SK-N-SH treated with all-trans-retinoic acid at 6 μM for 48 hours (cell line): ENCODE data around the gene CNN2.

Experiments
- ATAC-seq: fragments of 200-7000 bp; cut with Tn5 transposase; 3 replicates; pipeline ENCODE4 v1.9.1; 2020; ENCODE audit warnings: mild to moderate bottlenecking, moderate library complexity
- ARNTL ChIP-seq: fragments of 450-650 bp; formaldehyde crosslinking; IDR thresholded peaks from 2 replicates; pipeline ENCODE4 v1.5.0; 2020; ENCODE audit warnings: low read depth, mild to moderate bottlenecking, moderate library complexity, borderline replicate concordance
- BACH2 ChIP-seq: fragments of 250-450 bp; sonication (Bioruptor Pico); IDR thresholded peaks from 2 replicates; pipeline ENCODE4 v1.9.0; 2021; ENCODE audit warnings: mild to moderate bottlenecking, borderline replicate concordance
- CSDC2 ChIP-seq: fragments of 250-450 bp; sonication (Bioruptor Pico); IDR thresholded peaks from 2 replicates; pipeline ENCODE4 v1.5.0; 2020; ENCODE audit warnings: mild to moderate bottlenecking, moderate library complexity
- ESRRG ChIP-seq: fragments of 250-450 bp; sonication (Bioruptor Pico); IDR thresholded peaks from 2 replicates; pipeline ENCODE4 v1.6.1; 2021; ENCODE audit warnings: mild to moderate bottlenecking
- GLIS3 ChIP-seq: fragments of 250-450 bp; sonication (Bioruptor Pico); IDR thresholded peaks from 2 replicates; pipeline ENCODE4 v1.5.0; 2020; ENCODE audit warnings: mild to moderate bottlenecking, moderate library complexity
- ISL1 ChIP-seq: fragments of 250-450 bp; sonication (Bioruptor Pico); IDR thresholded peaks from 2 replicates; pipeline ENCODE4 v2.1.2; 2022; ENCODE audit warnings: mild to moderate bottlenecking, moderate library complexity
- OSR1 ChIP-seq: fragments of 250-450 bp; sonication (Bioruptor Pico); IDR thresholded peaks from 2 replicates; pipeline ENCODE4 v1.8.0; 2022; ENCODE audit warnings: moderate library complexity, mild to moderate bottlenecking, inconsistent platforms
- PPARA ChIP-seq: fragments of 250-450 bp; sonication (Bioruptor Pico); IDR thresholded peaks from 2 replicates; pipeline ENCODE4 v1.5.0; 2020; ENCODE audit warnings: mild to moderate bottlenecking, borderline replicate concordance
- RARB ChIP-seq: fragments of 250-450 bp; sonication (Bioruptor Pico); IDR thresholded peaks from 2 replicates; pipeline ENCODE4 v1.8.0; 2021; ENCODE audit warnings: mild to moderate bottlenecking, moderate library complexity
- SNAI2 ChIP-seq: fragments of 250-450 bp; sonication (Bioruptor Pico); IDR thresholded peaks from 2 replicates; pipeline ENCODE4 v1.5.0; 2020; ENCODE audit warnings: mild to moderate bottlenecking, moderate library complexity
- TCF4 ChIP-seq: fragments of 250-450 bp; sonication (Bioruptor Pico); IDR thresholded peaks from 2 replicates; pipeline ENCODE4 v1.8.0; 2021; ENCODE audit warnings: mild to moderate bottlenecking, moderate library complexity, borderline replicate concordance
- TOX ChIP-seq: fragments of 250-450 bp; sonication (Bioruptor Pico); IDR thresholded peaks from 2 replicates; pipeline ENCODE4 v1.8.0; 2021; ENCODE audit warnings: mild to moderate bottlenecking, moderate library complexity, borderline replicate concordance
- ZC3H10 ChIP-seq: fragments of 250-450 bp; sonication (Bioruptor Pico); IDR thresholded peaks from 2 replicates; pipeline ENCODE4 v1.5.1; 2021; ENCODE audit warnings: mild to moderate bottlenecking, moderate library complexity
- ZFP3 ChIP-seq: fragments of 250-450 bp; sonication (Bioruptor Pico); IDR thresholded peaks from 2 replicates; pipeline ENCODE4 v1.5.0; 2020; ENCODE audit warnings: mild to moderate bottlenecking, moderate library complexity
- TF ChIP-seq, protein P1 (sequence below): fragments of 250-450 bp; sonication (Bioruptor Pico); IDR thresholded peaks from 2 replicates; pipeline ENCODE4 v1.8.0; 2020; ENCODE audit warnings: mild to moderate bottlenecking, moderate library complexity, borderline replicate concordance
- TF ChIP-seq, protein P2 (sequence below): fragments of 250-450 bp; sonication (Bioruptor Pico); IDR thresholded peaks from 2 replicates; pipeline ENCODE4 v1.5.1; 2021; ENCODE audit warnings: mild to moderate bottlenecking, moderate library complexity
- TF ChIP-seq, protein P3 (sequence below): fragments of 250-450 bp; sonication (Bioruptor Pico); IDR thresholded peaks from 2 replicates; pipeline ENCODE4 v1.8.0; 2021; ENCODE audit warnings: low read depth, mild to moderate bottlenecking, moderate library complexity, borderline replicate concordance

Gene CNN2

DNA sequence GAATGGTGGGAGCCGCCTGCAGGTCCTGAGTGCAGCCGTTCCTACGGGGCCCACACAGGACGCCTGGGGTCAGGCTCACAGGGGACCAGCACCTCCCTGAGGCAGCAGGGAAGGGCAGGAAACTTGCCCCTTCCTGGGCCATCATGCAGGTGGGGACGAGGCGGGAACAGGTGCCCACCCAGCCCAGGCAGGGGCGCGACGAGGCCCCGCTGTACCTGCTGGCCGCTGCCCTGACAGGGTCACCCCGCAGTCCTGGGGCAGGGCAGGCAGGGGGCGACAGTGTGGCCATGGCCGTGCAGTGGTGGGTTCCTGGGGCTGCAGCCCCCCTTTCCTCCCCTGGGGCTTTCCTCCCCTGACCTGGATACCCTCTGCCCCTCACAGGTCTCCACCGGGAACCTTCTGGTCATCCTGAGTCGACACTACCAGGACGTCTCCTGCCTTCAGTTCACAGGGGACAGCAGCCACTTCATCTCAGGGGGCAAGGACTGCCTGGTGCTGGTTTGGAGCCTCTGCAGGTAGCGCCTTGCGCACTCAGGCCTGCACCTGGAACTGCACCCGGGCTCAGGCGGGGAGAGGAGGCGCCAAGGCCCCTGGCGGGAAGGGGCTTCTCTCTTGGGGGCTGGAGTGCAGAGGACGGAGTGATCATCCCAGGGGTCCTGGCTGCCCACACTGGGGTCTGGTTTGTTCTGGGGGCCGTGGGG lies 36.9 kb upstream of the CNN2 start:
- TF ChIP-seq ISL1 (no peak), ESRRG (CRISPR knock-in tag) (no peak), OSR1 (CRISPR knock-in tag) (no peak), CSDC2 (no peak), ZFP3 (CRISPR knock-in tag) (no peak), SNAI2 (CRISPR knock-in tag) (no peak), GLIS3 (CRISPR knock-in tag) (no peak), BACH2 (CRISPR knock-in tag) (no peak), ZC3H10 (CRISPR knock-in tag) (no peak), ARNTL (CRISPR knock-in tag) (no peak), TCF4 (CRISPR knock-in tag) (no peak)
- TF ChIP-seq, protein P1, sequence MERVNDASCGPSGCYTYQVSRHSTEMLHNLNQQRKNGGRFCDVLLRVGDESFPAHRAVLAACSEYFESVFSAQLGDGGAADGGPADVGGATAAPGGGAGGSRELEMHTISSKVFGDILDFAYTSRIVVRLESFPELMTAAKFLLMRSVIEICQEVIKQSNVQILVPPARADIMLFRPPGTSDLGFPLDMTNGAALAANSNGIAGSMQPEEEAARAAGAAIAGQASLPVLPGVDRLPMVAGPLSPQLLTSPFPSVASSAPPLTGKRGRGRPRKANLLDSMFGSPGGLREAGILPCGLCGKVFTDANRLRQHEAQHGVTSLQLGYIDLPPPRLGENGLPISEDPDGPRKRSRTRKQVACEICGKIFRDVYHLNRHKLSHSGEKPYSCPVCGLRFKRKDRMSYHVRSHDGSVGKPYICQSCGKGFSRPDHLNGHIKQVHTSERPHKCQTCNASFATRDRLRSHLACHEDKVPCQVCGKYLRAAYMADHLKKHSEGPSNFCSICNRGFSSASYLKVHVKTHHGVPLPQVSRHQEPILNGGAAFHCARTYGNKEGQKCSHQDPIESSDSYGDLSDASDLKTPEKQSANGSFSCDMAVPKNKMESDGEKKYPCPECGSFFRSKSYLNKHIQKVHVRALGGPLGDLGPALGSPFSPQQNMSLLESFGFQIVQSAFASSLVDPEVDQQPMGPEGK = no peak
- TF ChIP-seq, protein P2, sequence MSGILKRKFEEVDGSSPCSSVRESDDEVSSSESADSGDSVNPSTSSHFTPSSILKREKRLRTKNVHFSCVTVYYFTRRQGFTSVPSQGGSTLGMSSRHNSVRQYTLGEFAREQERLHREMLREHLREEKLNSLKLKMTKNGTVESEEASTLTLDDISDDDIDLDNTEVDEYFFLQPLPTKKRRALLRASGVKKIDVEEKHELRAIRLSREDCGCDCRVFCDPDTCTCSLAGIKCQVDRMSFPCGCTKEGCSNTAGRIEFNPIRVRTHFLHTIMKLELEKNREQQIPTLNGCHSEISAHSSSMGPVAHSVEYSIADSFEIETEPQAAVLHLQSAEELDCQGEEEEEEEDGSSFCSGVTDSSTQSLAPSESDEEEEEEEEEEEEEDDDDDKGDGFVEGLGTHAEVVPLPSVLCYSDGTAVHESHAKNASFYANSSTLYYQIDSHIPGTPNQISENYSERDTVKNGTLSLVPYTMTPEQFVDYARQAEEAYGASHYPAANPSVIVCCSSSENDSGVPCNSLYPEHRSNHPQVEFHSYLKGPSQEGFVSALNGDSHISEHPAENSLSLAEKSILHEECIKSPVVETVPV (CRISPR knock-in tag) = no peak
- TF ChIP-seq, protein P3, sequence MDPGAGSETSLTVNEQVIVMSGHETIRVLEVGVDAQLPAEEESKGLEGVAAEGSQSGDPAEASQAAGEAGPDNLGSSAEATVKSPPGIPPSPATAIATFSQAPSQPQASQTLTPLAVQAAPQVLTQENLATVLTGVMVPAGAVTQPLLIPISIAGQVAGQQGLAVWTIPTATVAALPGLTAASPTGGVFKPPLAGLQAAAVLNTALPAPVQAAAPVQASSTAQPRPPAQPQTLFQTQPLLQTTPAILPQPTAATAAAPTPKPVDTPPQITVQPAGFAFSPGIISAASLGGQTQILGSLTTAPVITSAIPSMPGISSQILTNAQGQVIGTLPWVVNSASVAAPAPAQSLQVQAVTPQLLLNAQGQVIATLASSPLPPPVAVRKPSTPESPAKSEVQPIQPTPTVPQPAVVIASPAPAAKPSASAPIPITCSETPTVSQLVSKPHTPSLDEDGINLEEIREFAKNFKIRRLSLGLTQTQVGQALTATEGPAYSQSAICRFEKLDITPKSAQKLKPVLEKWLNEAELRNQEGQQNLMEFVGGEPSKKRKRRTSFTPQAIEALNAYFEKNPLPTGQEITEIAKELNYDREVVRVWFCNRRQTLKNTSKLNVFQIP (CRISPR knock-in tag) = no peak
- no peak for ATAC-seq

DNA sequence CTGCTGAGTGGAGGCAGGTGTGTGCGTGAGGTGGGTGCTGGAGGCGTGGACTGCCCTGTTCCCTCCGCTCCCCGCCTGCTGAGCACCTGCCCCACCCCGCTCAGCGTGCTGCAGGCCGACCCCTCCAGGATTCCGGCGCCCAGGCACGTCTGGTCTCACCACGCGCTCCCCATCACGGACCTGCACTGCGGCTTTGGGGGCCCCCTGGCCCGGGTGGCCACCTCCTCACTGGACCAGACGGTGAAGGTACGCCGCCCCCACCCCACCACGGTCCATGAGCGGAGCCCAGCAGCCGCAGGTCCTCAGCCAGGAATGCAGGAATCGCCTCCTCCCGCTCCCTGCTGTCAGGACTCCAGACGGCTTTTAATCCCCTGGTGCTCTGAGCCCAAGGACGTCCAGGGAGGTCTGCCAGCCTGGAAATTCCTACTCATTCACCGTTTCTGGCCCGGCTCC lies 36.3 kb upstream of the CNN2 start:
- ATAC-seq = no peak

DNA sequence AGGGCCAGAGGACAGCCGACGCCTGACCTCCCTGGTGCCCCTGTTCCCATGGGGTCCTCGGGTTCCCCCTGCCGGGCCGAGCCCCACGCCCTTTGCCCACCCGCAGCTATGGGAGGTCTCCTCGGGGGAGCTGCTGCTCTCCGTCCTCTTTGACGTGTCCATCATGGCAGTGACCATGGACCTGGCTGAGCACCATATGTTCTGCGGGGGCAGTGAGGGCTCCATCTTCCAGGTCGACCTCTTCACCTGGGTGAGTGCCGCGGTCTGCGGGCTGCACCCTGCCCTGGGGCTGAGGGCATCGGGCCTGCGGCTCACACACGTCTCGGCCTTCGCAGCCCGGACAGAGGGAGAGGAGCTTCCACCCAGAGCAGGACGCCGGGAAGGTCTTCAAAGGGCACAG lies 35.7 kb upstream of the CNN2 start:
- no peak for ATAC-seq
- no peak for TF ChIP-seq GLIS3 (CRISPR knock-in tag)

More for the DNA sequence above, 36.3 kb upstream of the CNN2 start:
- TF ChIP-seq BACH2 (CRISPR knock-in tag) = no peak
- no peak for TF ChIP-seq SNAI2 (CRISPR knock-in tag)
- no peak for TF ChIP-seq GLIS3 (CRISPR knock-in tag)
- TF ChIP-seq ESRRG (CRISPR knock-in tag) = no peak

DNA sequence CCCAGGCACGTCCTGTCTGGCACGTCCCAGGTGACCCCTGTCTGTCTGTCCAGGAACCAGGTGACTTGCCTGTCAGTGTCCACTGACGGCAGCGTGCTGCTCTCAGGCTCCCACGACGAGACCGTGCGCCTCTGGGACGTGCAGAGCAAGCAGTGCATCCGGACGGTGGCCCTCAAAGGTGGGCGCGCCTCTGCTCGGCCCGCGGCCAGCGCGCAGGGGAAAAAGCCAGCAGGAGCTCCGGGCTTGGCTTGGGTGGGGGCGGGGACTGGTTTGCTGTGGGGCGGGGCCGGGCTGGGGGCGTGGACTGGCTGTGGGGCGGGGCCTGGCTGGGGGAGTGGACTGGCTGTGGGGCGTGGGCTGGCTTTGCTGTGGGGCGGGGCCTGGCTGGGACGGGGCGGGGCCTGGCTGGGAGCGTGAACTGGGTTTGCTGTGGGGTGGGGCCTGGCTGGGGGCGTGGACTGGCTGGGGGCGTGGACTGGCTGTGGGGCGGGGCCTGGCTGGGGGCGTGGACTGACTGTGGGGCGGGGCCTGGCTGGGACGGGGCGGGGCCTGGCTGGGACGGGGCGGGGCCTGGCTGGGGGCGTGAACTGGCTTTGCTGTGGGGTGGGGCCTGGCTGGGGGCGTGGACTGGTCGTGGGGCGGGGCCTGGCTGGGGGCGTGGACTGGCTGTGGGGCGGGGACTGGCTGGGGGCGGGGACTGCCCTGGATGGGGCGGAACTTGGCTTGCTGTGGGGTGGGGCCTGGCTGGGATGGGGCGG lies 35.1 kb upstream of the CNN2 start:
- TF ChIP-seq PPARA (CRISPR knock-in tag) (no peak), BACH2 (CRISPR knock-in tag) (no peak), CSDC2 (no peak), SNAI2 (CRISPR knock-in tag) (no peak), GLIS3 (CRISPR knock-in tag) (no peak), ARNTL (CRISPR knock-in tag) (no peak), TOX (no peak), RARB (no peak)
- TF ChIP-seq, protein P3 (CRISPR knock-in tag) = no peak
- TF ChIP-seq, protein P1 = no peak
- peak; percentile 49 for ATAC-seq
